ENCODE results near the gene HSD17B13.
"Not testable (repeated sequence)": the region's sequence is repeated elsewhere in the genome, so short reads cannot be mapped to it uniquely, and the experiment has no call there.

Gene HSD17B13

GRCh38 chr4:87317527-87317926, 5.2 kb downstream of the HSD17B13 start:
- no peak for DNase-seq (ENCODE audit: low read depth in 2 of 3, low spot score in 2 of 3)

GRCh38 chr4:87316961-87317360, 5.7 kb downstream of the HSD17B13 start:
- DNase-seq (ENCODE audit: low read depth in 2 of 3, low spot score in 2 of 3) = no peak

GRCh38 chr4:87315000-87315399, 7.7 kb downstream of the HSD17B13 start:
- DNase-seq (ENCODE audit: low read depth in 2 of 3, low spot score in 2 of 3) = not testable (repeated sequence)

- DNase-seq (ENCODE audit: low read depth in 2 of 3, low spot score in 2 of 3) = no peak
Measured at GRCh38 chr4:87313756-87314155, 8.9 kb downstream of the HSD17B13 start.

- DNase-seq (ENCODE audit: low read depth in 2 of 3, low spot score in 2 of 3) = no peak
Measured at GRCh38 chr4:87311684-87312083, 11.0 kb downstream of the HSD17B13 start.

GRCh38 chr4:87310691-87311335, 11.9 kb downstream of the HSD17B13 start:
- DNase-seq (ENCODE audit: low read depth in 2 of 3, low spot score in 2 of 3) = no peak

GRCh38 chr4:87309625-87310024, 13.1 kb downstream of the HSD17B13 start:
- DNase-seq (ENCODE audit: low read depth in 2 of 3, low spot score in 2 of 3) = no peak

- DNase-seq (ENCODE audit: low read depth in 2 of 3, low spot score in 2 of 3) = no peak
Measured at GRCh38 chr4:87306056-87306455, 16.6 kb downstream of the HSD17B13 start.

GRCh38 chr4:87305562-87305961, 17.1 kb downstream of the HSD17B13 start:
- no peak for DNase-seq (ENCODE audit: low read depth in 2 of 3, low spot score in 2 of 3)

- DNase-seq (ENCODE audit: low read depth in 2 of 3, low spot score in 2 of 3) = no peak
Measured at GRCh38 chr4:87304745-87305432, 17.8 kb downstream of the HSD17B13 start.

GRCh38 chr4:87299898-87300297, 22.8 kb downstream of the HSD17B13 start:
- DNase-seq (ENCODE audit: low read depth in 2 of 3, low spot score in 2 of 3) = no peak

- no peak for DNase-seq (ENCODE audit: low read depth in 2 of 3, low spot score in 2 of 3)
Measured at GRCh38 chr4:87298362-87298761, 24.3 kb downstream of the HSD17B13 start.

GRCh38 chr4:87294911-87295310, 27.8 kb downstream of the HSD17B13 start:
- DNase-seq (ENCODE audit: low read depth in 2 of 3, low spot score in 2 of 3) = not testable (repeated sequence)

GRCh38 chr4:87293889-87294288, 28.8 kb downstream of the HSD17B13 start:
- DNase-seq (ENCODE audit: low read depth in 2 of 3, low spot score in 2 of 3) = not testable (repeated sequence)

- no peak for DNase-seq (ENCODE audit: low read depth in 2 of 3, low spot score in 2 of 3)
Measured at GRCh38 chr4:87286970-87287369, 35.7 kb downstream of the HSD17B13 start.

GRCh38 chr4:87284268-87284667, 38.4 kb downstream of the HSD17B13 start:
- DNase-seq (ENCODE audit: low read depth in 2 of 3, low spot score in 2 of 3) = not testable (repeated sequence)

GRCh38 chr4:87283151-87283550, 39.5 kb downstream of the HSD17B13 start:
- no peak for DNase-seq (ENCODE audit: low read depth in 2 of 3, low spot score in 2 of 3)

- DNase-seq (ENCODE audit: low read depth in 2 of 3, low spot score in 2 of 3) = no peak
Measured at GRCh38 chr4:87281603-87282002, 41.1 kb downstream of the HSD17B13 start.

- DNase-seq (ENCODE audit: low read depth in 2 of 3, low spot score in 2 of 3) = no peak
Measured at GRCh38 chr4:87278335-87278794, 44.3 kb downstream of the HSD17B13 start.

GRCh38 chr4:87275311-87275710, 47.4 kb downstream of the HSD17B13 start:
- DNase-seq (ENCODE audit: low read depth in 2 of 3, low spot score in 2 of 3) = no peak

- DNase-seq (ENCODE audit: low read depth in 2 of 3, low spot score in 2 of 3) = no peak
Measured at GRCh38 chr4:87274803-87275202, 47.9 kb downstream of the HSD17B13 start.

- DNase-seq (ENCODE audit: low read depth in 2 of 3, low spot score in 2 of 3) = no peak
Measured at GRCh38 chr4:87274327-87274726, 48.4 kb downstream of the HSD17B13 start.

- no peak for DNase-seq (ENCODE audit: low read depth in 2 of 3, low spot score in 2 of 3)
Measured at GRCh38 chr4:87270825-87271224, 51.9 kb downstream of the HSD17B13 start.
